ENCODE results near the gene AGPAT4.

DNA sequence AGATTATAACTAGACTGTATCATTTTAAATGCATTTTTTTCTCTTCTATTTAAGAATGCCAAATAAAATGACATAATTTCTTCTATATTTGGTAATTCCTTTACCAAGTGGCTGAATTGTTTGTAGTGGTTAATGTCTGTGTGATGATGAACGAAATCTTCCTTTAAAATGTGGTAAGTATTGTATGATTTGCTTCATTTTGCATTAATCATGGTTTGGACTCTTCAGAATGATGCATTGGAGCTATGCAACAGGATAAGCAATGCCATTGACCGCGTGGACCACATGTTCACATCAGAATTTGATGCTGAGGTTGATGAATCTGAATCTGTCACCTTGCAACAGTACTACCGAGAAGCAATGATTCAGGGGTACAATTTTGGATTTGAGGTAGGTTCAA lies 182.7 kb downstream of the AGPAT4 start:
- TF ChIP-seq RCOR1 (IDR thresholded peaks at IDR 0.05; ENCODE audit: low read length) (no peak), YY1 (IDR thresholded peaks at IDR 0.05; ENCODE audit: low read depth) (no peak)
- TF ChIP-seq, protein P1, sequence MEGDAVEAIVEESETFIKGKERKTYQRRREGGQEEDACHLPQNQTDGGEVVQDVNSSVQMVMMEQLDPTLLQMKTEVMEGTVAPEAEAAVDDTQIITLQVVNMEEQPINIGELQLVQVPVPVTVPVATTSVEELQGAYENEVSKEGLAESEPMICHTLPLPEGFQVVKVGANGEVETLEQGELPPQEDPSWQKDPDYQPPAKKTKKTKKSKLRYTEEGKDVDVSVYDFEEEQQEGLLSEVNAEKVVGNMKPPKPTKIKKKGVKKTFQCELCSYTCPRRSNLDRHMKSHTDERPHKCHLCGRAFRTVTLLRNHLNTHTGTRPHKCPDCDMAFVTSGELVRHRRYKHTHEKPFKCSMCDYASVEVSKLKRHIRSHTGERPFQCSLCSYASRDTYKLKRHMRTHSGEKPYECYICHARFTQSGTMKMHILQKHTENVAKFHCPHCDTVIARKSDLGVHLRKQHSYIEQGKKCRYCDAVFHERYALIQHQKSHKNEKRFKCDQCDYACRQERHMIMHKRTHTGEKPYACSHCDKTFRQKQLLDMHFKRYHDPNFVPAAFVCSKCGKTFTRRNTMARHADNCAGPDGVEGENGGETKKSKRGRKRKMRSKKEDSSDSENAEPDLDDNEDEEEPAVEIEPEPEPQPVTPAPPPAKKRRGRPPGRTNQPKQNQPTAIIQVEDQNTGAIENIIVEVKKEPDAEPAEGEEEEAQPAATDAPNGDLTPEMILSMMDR (IDR thresholded peaks at IDR 0.05), result no peak
